T47D (cell line): ENCODE measurements around the gene GRIK3.
A peak's percentile ranks its signal among the peaks of the same experiment; 100 is the strongest.

Experiments used
- DNase-seq, 2 experiments: peaks; one replicate each; pipeline versions ENCODE4 v3.0.0 to v3.0.0-alpha.2; 2011 to 2012; ENCODE audit warnings: low read depth in 1 of 2, low spot score in 1 of 2
- JUND ChIP-seq: IDR thresholded peaks from 2 replicates; pipeline ENCODE4 v1.6.1; 2012; ENCODE audit warnings: low read depth
- in situ Hi-C: cut with HindIII; loops from 2 replicates; pipeline ENCODE4 v1.10.0; 2016; ENCODE audit warnings: low sequenced_read_pairs, low pct_unique_long_range_greater_than_20kb

The GRIK3 gene

DNA sequence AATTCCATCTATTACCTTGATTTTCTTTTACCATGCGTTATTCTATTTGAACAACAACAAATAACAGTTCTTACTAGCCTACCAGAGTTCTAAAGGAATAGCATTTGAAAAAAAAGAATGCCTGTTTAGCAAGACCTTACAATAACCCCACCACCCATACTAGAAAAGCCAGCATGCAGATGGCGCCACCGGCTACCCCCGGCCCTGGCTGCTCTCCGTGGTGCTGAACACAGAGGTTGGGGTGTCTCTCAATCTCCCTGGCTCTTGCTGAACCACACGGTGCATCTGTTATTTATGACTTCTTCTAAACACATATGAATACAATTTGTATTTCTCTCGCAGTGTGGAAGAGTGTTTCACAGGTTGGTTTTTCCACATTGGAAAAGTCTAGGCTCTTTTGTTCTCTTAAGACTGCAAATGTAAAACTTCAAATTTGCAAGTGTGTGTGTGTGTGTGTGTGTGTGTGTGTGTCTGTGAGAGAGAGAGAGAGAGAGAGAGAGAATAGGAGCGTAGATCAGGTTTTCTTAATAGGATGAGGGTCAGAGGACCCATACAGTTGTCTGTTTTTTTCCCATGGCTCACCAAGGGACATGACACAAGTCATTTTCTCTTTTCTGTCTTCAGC is 13.6 kb downstream of the GRIK3 start:
- TF ChIP-seq JUND: no peak
- in situ Hi-C loops: no loop called here
- DNase-seq: peak in 1 of 2 experiments; percentile 65

DNA sequence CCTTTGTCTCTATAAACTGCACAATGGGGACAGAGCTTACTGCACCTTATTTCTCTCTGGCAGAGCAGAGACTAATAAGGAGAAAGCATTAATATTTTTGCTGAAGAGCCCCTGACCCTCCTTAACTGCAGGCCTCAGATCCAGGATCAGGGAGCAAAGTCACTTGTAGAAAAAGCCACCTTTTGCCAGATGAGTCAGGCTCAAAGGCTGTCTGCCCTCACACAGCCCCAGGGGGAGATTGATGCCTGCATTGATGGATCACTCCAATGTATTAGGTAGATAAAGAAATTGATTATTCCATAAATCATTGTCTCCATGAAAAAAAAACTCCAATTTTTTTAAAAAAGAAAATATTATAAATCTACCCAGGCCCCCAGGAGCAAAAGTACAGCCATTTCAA is 15.8 kb downstream of the GRIK3 start:
- in situ Hi-C loops: no loop called here
- DNase-seq: no peak
- no peak for TF ChIP-seq JUND

DNA sequence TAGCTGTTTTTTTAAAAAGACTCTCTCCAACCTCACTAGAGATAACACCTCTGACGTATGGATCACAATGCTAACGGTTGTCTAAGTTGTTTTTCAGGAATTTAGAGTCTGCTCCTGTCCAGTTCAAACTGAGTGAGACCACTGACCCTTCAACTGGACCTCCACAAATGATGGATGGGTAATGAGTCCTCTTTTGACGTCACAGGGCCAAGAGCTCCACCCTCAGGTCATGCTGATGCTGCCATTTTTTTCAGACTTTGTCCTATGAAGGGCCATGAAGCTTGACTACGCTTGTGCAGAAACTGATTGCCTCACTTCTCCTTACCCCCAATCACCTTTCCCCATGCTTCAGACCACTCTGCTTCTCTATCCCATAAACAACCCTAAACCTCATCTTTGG is 16.6 kb downstream of the GRIK3 start:
- in situ Hi-C loops: no loop called here
- no peak for DNase-seq
- TF ChIP-seq JUND: no peak

DNA sequence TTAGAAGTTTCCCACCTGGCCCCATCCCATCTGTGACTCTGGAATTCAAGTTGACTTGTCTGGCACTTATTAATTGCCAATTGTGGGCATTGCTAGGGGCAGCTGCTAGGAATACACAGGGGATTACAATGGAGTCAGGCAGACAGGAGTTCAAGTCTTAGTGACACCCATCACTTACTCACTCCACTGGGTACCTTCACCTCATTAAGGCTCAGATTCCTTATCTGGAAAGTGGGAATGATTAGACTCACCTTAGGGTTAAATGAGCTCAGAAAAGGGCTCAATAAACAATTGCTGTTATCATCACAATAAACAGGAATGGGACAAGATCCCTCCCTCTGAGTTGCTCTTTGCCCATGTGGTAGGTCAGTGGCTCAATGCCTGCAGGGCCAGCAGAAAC is 18.2 kb downstream of the GRIK3 start:
- in situ Hi-C loops: no loop called here
- TF ChIP-seq JUND: no peak
- no peak for DNase-seq

DNA sequence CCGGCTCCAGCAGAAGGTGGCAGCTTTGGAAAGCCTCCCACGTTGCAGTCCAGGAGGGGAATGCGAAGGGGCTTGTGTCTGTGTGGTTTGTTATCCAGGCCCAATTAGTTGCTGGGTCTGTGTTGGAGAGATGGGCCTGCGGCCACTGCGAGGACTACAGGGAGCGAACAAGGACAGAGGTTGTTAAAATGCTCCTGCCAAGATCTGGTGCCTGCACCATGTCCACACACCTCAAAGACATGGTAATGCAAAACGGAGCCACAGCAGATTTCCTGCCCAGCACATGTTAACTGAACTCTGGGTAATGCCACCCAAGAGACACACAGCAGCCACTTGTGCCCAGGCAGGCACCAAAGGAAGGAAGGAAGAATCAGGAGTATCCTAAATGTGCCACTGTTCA is 18.6 kb downstream of the GRIK3 start:
- in situ Hi-C loops: no loop called here
- no peak for DNase-seq
- no peak for TF ChIP-seq JUND

DNA sequence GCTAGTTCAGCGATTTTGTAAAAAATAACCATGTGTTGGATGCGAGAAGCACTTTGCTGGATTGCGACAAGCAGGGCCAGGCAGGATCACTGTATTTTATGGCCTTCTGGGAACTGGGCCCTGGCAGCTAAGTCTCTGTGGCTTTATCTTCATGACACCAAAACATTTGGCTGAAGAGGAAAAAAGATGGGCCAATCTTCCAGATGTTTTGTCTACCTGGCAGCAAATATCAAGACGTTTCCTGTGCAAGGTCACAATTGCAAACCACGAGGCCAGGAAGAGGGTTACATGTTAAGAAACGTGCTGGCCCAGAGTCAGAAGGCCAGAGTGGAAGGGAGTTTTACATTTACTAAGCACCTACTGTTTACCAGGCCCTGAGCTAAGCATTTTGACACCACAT is 22.1 kb downstream of the GRIK3 start:
- no peak for TF ChIP-seq JUND
- DNase-seq: no peak
- in situ Hi-C loops: no loop called here

DNA sequence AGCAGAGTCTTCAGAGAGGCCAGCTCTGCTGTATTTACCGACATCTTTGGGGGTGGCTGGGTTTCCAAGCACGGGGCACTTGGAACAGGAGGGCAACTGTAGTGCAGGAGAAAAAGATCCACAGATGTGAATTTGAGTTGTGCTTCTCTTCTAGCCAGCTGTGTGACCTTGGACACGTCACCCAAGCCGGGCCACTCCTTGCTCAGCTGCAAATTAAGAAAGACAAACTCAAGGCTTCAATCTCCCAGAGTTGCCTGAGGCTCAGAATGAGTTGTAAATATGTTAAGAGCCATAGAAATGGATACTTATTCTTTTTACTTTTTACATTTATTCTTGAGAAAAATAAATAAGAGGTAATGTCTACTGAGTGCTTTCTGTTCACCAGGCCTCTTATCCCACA is 24.3 kb downstream of the GRIK3 start:
- no peak for DNase-seq
- TF ChIP-seq JUND: no peak
- in situ Hi-C loops: no loop called here

DNA sequence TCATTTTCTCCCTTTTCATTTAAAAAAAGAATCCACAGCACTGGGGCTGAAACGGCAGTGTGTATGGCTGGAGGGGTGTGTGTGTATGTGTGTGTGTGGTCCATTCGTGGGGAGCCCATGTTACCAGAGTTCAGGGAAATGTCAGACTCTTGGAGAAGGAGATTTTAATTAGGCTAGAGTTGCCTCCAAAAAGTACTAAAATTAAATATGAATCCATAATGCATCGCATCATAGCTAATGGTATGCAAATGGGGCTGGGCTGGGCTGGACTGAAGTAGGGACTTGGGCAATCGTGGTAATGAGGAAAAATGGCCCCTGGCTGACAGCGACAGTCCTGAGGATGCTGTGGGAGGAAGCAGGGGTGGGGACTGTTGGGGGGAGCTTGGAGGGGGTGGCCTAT is 24.8 kb downstream of the GRIK3 start:
- in situ Hi-C loops: no loop called here
- no peak for DNase-seq
- TF ChIP-seq JUND: no peak

DNA sequence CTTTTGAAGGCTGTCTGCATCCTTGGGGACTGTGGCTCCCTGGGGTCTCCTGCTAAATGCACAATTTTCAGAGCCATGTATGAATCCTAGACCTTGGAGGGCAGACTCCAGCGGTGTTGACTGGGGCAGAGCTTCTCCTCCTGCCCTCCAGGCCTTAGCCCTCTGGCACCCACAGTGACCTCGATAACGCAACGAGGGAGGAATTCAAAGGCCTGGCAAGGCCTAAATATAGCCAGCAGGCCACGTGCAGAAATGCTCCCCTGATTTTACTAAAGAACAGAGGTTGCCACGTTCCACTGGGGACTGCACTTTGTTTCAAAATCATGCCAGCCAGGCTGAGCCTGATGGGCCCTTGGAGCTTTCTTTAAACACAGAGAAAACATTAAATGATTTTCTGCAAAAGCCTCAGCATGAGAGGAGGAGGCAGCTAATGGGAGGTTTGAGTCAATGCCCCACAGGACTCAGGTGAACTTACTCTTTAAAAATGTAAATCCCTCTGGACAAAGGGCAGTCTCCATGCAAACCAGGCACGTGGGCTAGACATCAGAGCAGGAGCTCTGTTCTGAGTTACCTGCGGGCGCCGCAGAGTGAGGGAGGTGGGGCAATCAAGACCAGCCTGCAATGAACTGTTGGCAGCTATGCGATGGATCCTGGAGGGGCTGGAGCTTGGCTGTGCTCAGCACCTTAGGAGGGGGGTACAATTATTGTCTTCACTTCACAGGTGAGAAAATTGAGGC is 28.0 kb downstream of the GRIK3 start:
- no peak for TF ChIP-seq JUND
- DNase-seq: no peak
- in situ Hi-C loops: no loop called here

DNA sequence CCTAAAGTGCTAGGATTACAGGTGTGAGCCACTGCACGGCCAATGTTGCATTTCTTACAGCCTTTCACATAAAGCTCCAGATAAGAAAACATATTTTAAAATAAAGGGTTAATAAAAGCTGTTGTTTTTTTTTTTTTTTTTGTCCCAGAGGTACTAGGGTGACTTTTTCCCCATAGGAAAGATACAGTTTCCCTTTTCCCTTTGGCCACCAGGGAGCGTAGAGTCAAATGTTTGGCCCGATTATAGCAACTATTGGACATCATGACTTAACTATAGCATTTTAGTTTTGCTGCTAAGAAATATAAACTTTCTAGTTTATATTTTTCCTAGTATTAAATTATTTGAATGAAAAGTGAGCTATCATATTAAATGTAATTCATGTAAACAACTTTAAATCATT is 31.4 kb downstream of the GRIK3 start:
- no peak for DNase-seq
- no peak for TF ChIP-seq JUND
- in situ Hi-C loops: no loop called here

DNA sequence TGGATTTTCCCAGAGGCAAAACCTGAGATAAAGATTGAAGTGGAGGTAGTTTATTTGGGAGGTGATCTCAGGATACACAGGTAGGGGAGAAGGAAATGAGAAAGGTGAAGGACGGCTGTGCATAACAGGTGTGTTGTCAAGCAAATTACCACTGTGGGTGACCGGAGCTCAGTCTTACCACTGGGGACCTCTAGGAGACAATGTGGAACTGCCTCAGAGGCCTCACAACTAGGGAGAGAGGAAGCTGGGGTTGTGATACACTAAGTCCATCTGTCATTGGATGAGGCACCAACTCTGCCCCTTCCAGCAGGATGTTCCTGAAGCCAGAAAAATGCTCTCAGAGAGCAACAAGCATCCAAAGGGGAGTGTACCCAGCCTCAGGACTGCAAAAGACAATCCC is 32.6 kb downstream of the GRIK3 start:
- DNase-seq: peak in 1 of 2 experiments; percentile 35
- in situ Hi-C loops: no loop called here
- TF ChIP-seq JUND: no peak

DNA sequence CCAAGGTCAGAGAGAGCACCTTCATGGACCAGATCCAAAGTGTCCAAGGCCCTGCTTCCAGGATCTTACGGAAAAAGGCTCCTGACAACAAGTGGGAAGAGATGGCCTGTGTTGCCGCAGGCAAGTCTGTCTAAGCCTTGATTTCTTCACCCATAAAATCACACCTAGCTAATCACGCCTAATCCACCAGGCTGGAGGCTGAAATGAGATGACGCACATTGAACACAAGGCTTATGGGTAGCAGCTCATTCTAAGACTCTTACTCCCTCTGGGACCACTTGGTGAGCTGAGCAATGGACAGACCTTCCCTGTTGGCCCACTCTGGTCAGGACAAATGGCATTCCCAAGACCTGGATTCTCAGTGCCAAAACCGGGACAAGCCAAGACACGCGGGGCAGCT is 38.2 kb downstream of the GRIK3 start:
- DNase-seq: no peak
- in situ Hi-C loops: no loop called here
- no peak for TF ChIP-seq JUND

DNA sequence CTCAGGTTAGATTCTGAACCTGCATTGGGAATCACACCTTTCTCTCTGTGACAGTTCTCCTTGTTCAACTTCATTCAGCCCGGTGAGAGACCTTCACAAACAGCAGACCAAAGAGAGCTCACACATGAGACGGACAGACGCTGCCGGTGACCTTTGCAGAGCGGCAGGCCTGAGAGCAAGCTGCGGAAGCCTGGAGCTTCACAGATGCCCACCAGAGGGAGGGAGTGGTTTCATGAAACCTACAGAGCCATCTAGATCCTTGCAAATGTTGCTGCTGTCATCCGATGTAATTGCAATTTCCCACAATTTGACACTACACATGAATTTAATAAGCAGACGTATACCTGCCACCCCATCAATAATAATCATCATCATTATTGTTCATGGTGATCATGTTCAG is 39.4 kb downstream of the GRIK3 start:
- no peak for DNase-seq
- in situ Hi-C loops: no loop called here
- no peak for TF ChIP-seq JUND

DNA sequence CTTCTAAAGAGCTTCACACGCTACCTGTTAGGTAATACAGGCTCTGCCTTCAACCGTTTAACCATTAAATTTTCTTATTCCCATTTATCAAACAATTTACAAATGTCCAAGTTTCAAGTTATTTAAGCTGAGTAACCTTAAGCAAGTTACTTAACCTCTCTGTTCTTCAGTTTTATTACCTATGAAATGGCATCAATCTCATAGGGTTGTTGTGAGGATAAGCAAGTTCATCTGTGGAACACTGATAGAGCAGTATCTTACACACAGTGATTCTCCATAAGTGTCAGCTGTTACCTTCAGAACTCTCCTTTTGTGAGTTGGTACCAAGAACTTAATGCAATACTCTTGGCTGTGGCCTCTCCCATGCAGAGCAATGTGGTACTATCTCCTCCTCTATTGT is 40.0 kb downstream of the GRIK3 start:
- DNase-seq: no peak
- no peak for TF ChIP-seq JUND
- in situ Hi-C loops: no loop called here
